ENCODE measurements around the gene ARHGEF7.

Gene ARHGEF7

DNA sequence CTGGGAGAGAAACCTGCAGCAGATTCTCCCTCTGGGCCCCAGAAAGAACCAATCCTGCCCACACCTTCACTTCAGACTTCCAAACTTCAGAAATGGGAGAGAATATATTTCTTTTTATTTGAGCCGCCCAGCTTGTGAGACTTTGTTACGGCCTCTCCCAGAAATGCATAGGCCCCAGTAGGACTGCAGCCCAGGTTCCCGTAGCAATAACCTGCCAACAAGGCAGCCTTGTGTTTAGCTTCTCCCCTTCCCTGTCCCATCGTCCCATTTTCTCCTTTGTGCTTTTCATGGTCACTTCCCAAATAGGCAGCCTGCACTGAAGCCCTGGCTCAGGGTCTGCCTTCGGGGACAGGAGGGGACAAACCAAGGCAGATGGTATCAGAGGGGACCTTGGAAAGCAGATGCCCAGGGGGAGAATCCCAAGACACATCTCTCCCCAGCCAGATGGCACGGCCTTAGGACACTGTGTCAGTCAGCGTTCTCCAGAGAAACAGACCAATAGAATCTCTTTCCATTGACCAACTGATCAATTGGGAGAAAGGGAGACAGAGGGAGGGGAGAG, 3.7 kb upstream of the ARHGEF7 start:
- DNase-seq (ENCODE audit: low spot score): no peak

DNA sequence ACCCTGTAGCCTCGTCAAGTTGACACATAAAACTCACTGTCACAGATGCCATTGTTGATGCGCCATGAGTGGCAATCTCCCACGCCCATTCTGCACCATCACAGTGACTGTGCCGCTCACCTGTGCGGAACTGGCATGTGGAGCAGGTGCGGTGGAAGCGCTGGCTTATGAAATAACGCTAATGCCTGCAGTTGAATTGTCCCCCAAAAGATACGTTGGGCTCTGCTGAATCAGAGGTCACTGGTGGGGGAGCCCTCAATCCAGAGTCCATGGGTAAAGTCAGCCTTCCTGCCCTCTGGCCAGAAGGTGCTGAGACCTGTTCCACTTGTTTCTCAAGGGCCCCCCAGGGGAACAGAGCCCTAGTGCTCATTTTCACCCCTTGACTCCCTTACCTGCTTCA, 2.9 kb upstream of the ARHGEF7 start:
- no peak for DNase-seq (ENCODE audit: low spot score)

DNA sequence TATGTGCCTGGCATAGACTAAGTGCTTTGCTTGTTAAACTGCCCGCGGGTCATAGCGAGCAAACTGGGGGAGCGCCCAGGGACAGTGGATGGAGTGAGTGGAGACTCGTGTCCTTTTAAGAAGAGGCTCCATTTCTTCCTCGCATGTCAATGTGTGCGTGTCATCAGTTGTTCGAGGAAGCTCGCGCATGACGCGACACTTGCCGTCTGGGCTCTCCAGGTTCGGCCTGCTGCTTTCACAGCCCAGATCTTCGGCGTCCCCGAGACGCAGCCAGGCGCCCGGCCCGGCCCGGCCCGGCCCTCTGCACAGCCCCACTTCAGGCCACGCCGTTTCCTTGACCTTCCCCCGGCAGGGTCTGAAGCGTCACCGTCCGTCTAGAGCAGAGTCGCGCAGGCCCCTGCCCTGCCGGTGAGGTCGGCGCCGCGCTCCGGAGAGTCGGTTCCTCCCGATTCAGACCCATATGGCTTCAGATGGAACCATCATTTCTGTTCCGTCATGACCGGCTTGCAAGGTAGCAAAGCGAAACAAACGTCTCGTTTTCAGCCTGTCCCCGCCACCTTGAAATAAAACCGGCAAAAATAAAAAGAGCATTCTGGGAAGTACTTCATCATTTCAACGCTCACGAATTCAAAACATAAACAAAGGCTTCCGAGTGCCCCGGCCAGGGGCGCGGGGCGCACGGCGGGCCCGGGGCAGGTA, 599 bp upstream of the ARHGEF7 start:
- DNase-seq (ENCODE audit: low spot score): no peak

DNA sequence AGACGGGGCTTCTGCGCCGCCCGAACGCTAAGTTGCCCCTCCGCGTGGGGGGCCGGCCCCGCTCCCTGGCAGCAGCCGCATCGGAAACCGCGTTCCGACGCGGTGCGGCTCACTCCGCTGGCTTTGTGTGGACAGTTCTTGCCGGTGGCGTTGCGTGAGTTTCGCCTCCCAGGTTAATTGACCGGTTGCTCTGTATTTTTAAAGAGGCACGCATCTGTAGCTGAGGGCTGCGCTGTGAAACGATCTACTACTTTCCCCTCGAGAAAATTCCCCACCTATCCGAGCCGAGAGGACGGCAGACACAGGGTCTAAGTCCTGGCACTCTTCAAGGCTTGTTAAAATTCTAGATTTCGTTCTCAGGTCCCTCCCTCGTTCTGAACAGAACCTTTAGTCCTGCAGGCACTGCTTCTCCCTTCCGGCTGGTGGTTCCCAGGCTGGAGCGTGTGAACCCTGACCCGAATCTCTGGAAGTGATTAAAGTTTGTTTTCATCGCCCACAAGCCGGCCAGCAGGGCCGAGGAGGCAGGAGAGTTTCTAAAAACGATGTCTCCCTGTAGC, 933 bp downstream of the ARHGEF7 start:
- DNase-seq (ENCODE audit: low spot score): no peak

DNA sequence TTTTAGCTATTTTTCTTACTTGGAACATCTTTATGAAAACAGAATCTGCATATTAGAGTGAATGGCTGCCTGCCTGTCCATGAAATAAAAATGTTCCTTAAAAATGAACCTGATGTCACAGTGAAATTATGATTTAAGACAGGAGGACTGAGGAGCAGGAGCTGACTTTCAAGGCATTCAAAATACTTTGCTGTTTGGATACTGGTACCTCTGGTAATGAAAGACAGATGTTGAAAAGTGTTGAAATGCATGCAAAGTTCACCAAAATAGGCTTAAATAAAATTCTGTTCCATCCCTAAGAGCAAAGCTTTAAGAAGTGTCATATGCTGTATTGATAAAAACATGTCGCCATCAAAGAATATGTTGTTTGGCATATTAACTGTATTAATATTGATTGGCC, 1.7 kb downstream of the ARHGEF7 start:
- DNase-seq (ENCODE audit: low spot score): no peak

DNA sequence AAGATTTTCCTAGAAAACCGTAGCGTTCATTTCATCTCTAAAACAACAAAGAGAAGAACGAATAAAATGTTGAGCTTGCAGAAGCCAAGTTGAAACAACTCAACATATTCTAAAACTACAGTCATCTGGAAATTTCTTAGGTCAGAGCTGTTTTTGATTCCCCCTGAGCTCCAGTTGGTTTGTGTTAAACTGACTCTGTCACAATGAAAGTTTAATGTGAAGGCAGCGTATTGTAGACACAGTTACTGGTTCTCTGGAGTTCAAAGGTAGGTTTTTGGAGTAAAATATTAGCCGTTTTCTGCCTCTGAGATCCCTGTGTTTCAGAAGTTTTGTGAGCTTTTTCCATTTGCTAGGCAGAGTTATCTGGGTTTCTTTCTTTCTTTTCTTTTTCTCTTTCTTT, 2.2 kb downstream of the ARHGEF7 start:
- DNase-seq (ENCODE audit: low spot score): no peak

DNA sequence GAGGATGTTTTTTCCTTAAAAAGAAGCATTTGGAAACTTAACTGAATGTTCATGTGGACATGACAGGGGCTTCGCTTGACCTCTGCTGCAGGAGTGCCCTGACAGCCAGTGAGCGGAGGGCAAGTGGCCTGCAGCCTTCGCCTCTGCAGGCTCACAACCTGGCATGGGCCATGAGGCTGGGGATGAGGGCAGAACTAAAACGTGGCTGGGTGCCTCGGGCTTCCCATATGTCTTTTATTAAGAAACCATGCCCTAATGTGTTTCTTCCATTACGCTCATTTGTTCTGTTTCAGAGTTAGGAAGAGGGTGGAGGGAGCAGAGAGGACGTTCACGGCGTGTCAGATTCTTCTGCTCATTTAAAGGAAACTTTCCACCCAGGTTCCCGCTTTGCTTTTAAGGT, 2.9 kb downstream of the ARHGEF7 start:
- no peak for DNase-seq (ENCODE audit: low spot score)

DNA sequence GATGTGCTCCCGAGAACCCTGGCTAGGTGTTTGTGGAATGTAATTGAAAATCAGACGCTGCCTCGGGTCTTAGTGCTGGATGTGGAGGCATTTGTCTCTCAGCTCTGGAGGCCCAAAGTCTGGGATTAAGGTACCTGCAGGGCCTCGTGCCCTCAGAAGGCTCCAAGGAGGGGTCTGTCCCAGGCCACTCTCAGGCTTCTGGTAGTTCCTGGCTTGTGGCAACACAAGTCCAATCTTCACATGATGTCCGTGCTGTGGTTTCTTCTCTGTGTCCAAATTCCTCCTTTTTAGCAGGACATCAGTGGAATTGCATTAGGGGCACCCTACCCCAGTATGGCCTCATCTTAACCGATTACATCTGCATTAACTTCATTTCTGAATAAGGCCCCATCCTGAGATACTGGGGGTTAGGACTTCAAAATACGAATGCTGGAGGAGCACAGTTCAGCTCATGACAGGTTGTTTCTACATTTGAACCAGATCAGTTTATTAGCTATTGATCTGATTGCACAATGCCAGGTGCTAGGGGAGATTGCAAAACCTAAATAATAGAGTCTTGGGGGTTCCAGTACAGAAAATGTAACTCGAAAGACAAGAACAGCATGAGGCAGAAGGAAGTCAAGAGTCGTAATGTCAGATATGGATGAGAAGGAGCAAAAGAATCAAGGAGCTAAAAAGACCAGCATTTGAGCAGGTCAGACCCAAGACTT, 3.9 kb downstream of the ARHGEF7 start:
- no peak for DNase-seq (ENCODE audit: low spot score)

DNA sequence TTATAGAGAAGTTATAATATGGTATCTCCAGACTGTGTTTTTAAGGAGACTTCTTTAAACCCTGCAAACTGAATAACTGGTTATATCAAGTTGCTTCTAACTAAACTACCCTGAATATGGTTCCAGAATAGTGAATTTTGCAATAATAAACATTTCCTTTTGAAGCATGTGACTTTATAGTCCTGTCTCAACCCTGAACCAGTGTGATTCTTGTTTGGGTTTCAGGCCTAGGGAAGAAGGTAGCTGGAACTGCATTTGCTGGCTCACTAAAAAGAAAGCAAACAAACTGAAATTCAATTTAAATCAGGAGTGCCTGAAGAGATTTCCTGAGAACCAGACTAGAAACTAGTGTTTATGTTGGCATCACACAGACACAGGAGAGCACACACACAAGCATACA, 4.9 kb downstream of the ARHGEF7 start:
- DNase-seq (ENCODE audit: low spot score): no peak

DNA sequence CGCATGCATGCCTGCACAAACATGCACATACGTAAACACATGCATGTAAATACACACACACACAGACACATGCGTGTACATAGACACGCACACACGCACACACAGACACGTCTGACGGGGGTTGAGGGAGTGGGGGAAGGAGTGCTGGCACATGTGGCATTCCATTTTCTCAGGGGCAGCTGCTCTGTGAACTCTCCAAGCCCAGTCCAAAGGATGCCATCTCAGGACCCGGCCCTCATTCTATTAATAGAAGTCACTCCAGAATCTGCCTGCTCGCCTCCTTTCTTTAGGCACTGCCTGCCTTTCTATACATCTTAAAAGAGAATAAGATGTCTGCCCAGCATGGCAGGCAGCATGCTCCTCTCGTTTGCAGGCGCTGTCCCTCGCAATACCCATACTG, 5.3 kb downstream of the ARHGEF7 start:
- DNase-seq (ENCODE audit: low spot score): no peak

DNA sequence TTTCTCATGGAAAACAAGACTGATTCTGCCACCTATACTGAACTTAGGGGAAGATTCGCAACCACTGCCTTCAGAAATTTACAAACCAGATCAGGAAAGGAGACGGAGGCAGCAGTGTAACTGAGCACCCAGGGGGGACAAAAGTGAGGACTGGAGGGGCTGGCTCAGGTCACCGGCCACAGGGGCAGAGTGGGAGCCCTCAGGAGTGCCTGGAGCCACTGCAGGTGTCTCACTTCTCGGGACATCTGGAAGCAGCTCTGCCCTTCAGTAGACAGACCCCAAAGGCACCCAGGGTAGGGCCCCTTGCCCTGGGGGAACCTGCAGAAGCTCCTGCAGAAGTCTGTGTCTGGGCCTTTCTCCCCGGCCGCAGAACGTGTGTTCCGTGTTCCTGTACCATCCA, 5.8 kb downstream of the ARHGEF7 start:
- no peak for DNase-seq (ENCODE audit: low spot score)

DNA sequence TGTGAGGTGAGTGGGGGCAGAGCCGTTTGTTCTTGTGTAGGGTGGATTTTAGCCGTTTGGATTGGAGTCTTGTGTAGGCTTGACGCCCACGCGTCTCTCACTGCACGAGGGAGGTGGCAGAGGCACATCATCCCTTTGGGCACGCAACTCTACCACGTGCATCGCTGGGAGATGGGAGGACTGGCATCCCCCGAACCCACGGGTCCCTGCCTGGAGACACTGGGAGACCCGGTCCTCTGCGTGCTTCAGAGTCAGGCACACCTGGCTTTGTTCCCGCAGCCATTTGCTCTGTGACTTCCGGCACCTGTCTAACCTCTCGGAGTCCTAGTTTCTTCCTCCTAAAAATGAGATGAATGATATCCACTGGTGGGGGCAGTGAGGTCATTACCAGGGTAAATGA, 6.4 kb downstream of the ARHGEF7 start:
- DNase-seq (ENCODE audit: low spot score): no peak

DNA sequence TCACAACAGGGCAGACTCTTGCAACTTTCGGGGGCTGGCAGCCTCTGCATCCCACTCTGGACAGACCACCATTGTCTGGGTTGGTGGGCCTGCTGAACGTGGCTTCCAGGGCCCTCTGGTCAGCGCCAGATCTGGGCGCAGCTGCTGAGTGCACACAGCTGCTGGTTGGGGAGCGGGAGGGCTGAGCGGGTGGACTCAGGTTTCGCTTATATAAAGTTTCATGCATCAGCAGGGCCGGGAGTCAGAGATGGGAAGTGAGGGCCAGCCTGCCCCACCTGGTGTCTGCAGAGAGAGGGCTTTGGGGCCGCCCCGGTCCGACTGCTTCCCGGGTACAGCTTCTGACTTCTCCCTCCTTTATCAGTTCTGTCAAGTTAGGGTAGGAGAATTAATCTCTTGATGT, 6.9 kb downstream of the ARHGEF7 start:
- DNase-seq (ENCODE audit: low spot score): no peak

DNA sequence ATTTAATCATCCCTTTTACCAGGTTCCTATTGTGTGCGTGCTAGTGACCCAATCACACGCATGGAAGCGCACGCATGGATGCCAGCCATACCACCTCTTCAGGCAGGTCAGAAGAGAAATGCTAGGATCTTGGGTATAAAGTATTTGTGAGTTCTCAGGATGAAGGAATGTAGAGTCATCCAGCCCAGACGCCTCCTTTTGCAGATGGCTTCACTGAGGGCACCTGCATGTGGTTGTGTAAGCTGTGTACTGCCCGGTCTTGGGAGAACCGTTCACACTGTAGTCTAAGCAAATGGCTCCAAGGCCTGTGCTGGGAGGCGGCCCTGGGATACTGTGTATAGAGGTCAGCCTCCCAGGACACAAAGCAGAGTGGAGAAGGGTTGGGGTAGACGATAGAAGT, 7.5 kb downstream of the ARHGEF7 start:
- no peak for DNase-seq (ENCODE audit: low spot score)

DNA sequence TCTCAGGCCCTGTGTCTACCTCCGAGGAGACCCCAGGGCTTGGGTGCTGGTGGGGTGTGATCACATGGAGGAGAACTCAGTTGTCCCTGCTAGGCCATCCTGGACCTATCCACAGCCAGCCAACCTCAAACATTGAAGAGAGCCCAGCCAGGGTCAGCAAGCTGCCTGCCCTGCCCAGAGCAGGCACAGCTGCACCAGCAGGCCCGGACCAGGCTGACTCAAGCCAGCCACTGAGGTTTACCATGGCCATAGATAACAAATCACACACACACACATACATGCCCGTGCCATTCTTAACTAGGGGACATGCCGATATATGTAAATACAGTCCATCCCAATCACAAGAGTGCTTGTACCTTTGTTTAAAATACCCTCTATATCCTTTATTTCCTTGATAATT, 8.1 kb downstream of the ARHGEF7 start:
- no peak for DNase-seq (ENCODE audit: low spot score)

DNA sequence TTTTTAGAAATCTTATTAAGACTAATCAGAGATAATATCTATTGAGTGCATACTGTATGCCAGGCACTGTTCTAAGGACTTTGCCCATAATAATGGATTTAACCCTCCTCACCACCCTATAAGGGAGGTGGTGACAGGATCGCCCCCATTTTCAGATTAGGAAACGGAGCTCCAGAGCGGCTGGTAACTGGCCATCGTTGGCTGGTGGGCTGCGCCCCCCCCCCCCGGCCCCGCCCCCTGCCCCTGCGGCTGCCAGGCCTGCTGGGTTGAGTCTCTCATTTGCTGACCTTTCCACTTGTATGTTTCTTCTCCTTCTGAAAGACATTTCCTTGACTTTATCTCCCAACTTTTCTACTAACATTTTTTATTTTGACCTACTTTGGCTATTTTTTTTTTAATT, 8.5 kb downstream of the ARHGEF7 start:
- no peak for DNase-seq (ENCODE audit: low spot score)

DNA sequence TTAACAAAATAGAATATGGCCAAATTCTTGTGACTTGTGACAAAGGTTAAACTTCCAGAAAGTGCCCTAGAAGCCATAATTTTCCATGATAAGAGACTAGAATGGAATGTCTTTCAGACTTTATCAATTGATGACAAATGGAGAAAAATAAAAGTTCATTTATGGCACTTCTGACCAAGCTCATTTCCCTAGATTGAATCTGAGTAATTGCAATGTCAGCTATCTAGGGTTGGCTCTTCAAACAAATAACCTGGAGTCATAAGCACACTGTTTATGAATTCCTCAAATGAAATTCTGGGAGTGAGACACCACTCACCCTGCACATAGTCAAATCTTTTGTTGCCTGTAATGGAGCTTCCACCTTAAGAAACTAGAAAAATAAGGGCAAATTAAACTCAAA, 11.4 kb downstream of the ARHGEF7 start:
- DNase-seq (ENCODE audit: low spot score): no peak

DNA sequence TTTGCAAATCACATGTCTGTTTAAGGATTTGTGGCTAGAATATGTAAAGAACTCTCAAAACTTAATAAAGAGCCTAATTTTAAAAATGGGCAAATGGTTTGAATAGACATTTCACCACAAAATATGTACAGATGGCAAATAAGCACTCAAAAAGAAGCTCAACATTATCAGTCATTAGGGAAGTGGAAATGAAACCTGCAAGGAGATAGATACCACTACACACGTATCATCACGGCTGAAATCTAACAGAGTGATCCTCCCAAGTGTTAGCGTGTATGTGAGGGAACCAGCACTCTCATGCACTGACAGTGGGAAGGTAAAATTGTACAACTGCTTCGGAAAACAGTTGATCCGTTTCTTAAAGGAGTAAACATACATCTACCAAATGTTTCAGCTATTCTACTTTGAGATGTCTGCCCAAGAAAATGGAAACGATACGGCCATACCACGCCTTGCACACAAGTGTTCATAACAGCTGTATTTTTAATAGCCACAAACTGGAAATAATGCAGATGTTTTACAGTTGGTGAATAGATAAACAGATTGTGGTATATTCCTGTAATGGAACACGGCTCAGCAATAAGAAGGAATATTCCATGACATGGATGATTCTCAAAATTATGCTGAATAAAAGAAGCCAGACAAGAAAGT, 14.5 kb downstream of the ARHGEF7 start:
- no peak for DNase-seq (ENCODE audit: low spot score)

DNA sequence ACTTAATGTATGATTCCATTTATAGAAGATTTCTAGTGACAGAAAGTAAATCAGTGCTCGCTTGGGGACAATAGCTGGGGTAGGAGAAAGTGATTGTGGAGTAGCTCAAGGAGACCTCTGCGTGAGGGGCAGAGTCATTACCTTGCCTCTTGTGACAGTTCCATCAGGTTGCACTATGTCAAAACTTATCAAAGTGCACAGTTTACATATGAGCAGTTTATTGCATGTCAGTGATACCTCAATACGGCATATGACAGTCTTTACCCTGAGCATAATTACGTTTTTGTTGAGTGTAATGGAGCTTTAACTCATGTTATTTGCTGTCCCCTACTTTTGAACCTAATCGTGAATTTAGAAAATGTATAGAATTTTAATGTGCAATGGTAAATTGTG, 15.0 kb downstream of the ARHGEF7 start:
- no peak for DNase-seq (ENCODE audit: low spot score)

DNA sequence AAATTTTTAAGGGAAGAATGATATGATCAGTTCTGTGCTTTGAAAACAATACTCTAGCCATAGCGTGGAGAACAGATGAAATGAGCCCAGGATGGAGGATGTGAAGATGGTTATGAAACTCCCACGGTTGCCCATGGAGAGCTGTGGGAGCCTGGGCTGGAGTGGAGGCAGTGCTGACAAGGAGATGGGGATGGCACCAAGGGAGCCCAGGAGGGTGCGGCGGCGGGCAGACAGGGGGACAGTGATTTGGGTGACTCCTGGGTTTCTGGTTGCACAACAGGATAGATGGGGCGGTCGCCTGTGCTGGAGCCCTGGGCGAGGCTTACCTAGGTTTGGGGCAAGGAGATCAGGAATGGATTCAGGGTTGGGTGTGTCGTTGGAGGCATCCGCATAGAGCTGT, 15.9 kb downstream of the ARHGEF7 start:
- DNase-seq (ENCODE audit: low spot score): no peak

DNA sequence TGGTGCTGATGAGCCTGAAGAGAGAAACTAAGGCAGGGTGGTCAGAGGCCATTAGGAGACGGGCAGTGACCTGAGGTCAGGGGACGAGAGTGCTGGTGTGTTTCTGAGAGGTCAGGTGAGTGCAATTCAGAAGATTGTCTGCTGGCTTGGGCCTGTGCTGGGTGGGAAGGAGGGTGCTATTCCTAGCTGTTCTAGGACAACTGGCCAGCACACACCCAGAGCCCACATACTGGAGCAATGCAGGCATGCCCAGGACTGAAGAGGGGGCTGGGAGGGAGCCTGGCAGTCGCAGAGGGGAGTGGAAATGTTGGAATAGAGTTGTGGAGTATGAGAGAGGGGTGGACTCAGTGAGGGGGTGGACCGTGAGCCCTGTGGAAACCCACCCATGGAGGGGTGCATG, 16.5 kb downstream of the ARHGEF7 start:
- DNase-seq (ENCODE audit: low spot score): no peak

DNA sequence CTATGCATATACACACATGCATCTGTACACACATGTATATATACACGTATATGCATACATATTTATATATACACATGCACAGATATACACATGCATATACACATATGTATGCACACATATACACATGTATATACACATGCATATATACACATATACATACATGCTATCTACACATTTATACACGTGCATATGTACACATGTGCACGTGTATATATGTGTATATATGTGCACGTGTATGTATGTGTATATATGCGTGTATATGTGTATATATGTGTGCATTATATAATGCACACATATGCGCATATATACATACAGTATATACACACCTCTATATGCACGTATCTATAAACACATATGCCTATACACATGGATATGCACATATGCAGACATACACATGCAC, 17.8 kb downstream of the ARHGEF7 start:
- DNase-seq (ENCODE audit: low spot score): no peak

DNA sequence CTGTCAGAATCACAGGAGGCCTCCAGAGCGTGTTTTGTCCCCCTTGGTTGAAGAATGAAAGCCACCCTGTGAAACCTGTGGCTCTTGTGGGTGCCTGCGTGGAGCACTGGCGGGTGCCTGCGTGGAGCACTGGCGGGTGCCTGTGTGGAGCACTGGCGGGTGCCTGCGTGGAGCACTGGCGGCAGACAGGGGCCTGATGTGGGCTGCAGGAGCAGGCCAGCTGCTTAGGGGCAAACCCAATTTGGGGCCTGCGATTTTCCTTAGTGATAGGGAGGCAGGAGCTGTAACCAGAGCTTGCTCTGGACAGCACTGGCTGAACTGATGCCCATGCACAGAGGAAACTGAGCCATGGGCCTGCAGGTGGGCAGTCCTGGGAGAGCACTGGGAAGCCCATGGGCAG, 24.3 kb downstream of the ARHGEF7 start:
- no peak for DNase-seq (ENCODE audit: low spot score)
